Parathyroid adenoma (tissue), 2 donors: ENCODE data around the gene ETS1.

ENCODE experiments used
- H2AFZ ChIP-seq: fragments of 300-600 bp; sonication (generic); one replicate; pipeline ENCODE4 v1.7.0; 2017; ENCODE audit warnings: antibody characterized with exemption, mild to moderate bottlenecking
- H3K27ac ChIP-seq: fragments of 300-600 bp; sonication (generic); one replicate; pipeline ENCODE4 v1.7.0; 2017
- H3K27me3 ChIP-seq: fragments of 300-600 bp; sonication (generic); one replicate; pipeline ENCODE4 v1.7.0; 2017; ENCODE audit warnings: low read length; ENCODE audit not compliant: control insufficient read depth, insufficient read depth
- H3K36me3 ChIP-seq: fragments of 300-600 bp; sonication (generic); one replicate; pipeline ENCODE4 v1.7.0; 2017; ENCODE audit warnings: low read length; ENCODE audit not compliant: control insufficient read depth, insufficient read depth
- H3K4me1 ChIP-seq: fragments of 300-600 bp; sonication (generic); one replicate; pipeline ENCODE4 v1.7.0; 2017; ENCODE audit warnings: control low read depth
- H3K4me2 ChIP-seq: fragments of 300-600 bp; sonication (generic); one replicate; pipeline ENCODE4 v1.7.0; 2017; ENCODE audit warnings: low read length
- H3K4me3 ChIP-seq: fragments of 300-600 bp; sonication (generic); one replicate; pipeline ENCODE4 v1.7.0; 2017; ENCODE audit warnings: low read depth, low read length
- H3K79me2 ChIP-seq: fragments of 300-600 bp; sonication (generic); one replicate; pipeline ENCODE4 v1.7.0; 2017; ENCODE audit warnings: control low read depth
- H3K9ac ChIP-seq: fragments of 300-600 bp; sonication (generic); one replicate; pipeline ENCODE4 v1.7.0; 2017; ENCODE audit warnings: mild to moderate bottlenecking
- H3K9me3 ChIP-seq: fragments of 300-600 bp; sonication (generic); one replicate; pipeline ENCODE4 v1.7.0; 2017; ENCODE audit warnings: low read length; ENCODE audit not compliant: control insufficient read depth
- CTCF ChIP-seq: fragments of 300-600 bp; sonication (generic); IDR thresholded peaks from one replicate; pipeline ENCODE4 v1.7.0; 2017; ENCODE audit warnings: antibody characterized with exemption, mild to moderate bottlenecking
- donor health status: primary hyperparathyroidism.

ETS1 gene

DNA sequence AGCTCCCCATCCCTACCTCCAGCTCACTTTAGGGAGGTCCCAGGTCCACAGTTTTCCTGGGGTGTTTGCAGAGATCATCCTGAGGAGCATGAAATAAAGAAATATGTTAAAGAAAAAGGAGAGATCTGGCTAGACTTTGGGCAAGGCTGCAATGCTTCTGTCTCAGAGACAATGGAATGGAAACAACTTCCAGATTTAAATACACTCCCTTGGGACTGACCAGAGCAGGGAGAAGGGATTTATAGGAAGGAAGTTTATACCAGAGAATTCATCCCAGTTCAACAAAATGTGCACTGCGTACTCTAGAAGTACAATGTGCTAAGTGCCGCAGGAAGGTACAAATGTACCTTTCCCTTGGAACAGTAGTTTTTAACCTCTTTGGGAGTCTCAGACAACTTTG lies 40.4 kb downstream of the ETS1 start:
- Histone ChIP-seq H3K4me2 (no peak overlapping the region), H3K27me3 (no peaks in the 10 kb centered on the region), H3K9me3 (no peaks in the 10 kb centered on the region), H2AFZ (no peak overlapping the region), H3K36me3 (no peaks in the 10 kb centered on the region), H3K4me3 (no peak overlapping the region), H3K79me2 (no peaks in the 10 kb centered on the region), H3K27ac (no peak overlapping the region), H3K9ac (no peak overlapping the region), H3K4me1 (no peaks in the 10 kb centered on the region)
- TF ChIP-seq CTCF: no peak

GRCh38 chr11:128544471-128545051 lies 42.8 kb downstream of the ETS1 start:
- Histone ChIP-seq H3K27me3 (no peaks in the 10 kb centered on the region), H3K4me2 (no peak overlapping the region), H3K4me3 (no peak overlapping the region), H3K79me2 (no peaks in the 10 kb centered on the region), H3K4me1 (no peaks in the 10 kb centered on the region), H2AFZ (no peak overlapping the region), H3K27ac (no peak overlapping the region), H3K36me3 (no peaks in the 10 kb centered on the region), H3K9ac (no peak overlapping the region), H3K9me3 (no peaks in the 10 kb centered on the region)
- no peak for TF ChIP-seq CTCF

GRCh38 chr11:128540469-128540868 lies 46.9 kb downstream of the ETS1 start:
- Histone ChIP-seq H3K36me3 (no peaks in the 10 kb centered on the region), H3K9ac (no peak overlapping the region), H3K4me1 (no peaks in the 10 kb centered on the region), H3K79me2 (no peaks in the 10 kb centered on the region), H3K4me3 (no peak overlapping the region), H3K9me3 (no peaks in the 10 kb centered on the region), H3K4me2 (no peak overlapping the region), H3K27ac (no peak overlapping the region), H2AFZ (no peak overlapping the region), H3K27me3 (no peaks in the 10 kb centered on the region)
- TF ChIP-seq CTCF: no peak

DNA sequence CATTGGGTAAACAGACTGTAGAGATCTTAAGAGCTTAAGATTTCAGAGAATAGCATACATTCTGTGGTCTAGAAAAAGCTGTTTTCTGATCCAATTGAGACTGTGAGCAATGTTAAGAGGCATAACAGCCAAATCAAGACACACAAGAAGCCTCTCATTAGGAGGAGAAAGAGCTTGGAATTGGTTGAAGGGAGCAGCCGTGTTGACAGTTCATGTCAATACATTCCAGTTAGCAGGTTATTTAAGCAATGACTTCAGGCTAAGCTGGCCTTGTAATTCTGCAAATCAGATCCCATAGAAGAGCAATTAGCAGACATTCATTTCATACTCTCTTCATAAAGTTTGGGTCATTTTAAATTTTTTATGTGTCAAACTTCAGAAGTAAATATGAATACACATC lies 50.9 kb downstream of the ETS1 start:
- Histone ChIP-seq H3K9ac (no peak overlapping the region), H3K4me1 (no peaks in the 10 kb centered on the region), H3K27me3 (no peaks in the 10 kb centered on the region), H2AFZ (no peak overlapping the region), H3K27ac (no peak overlapping the region), H3K79me2 (no peaks in the 10 kb centered on the region), H3K4me3 (no peak overlapping the region), H3K9me3 (no peaks in the 10 kb centered on the region), H3K36me3 (no peaks in the 10 kb centered on the region), H3K4me2 (no peak overlapping the region)
- TF ChIP-seq CTCF: no peak
